Adrenal gland (tissue), 12 donors: Measurements from ENCODE around the gene NOP53. TPM values are rescaled to one million over a fixed set of nuclear protein-coding genes. Genes with fewer than 3 reads are reported as not detected.

Experiments
- DNase-seq, 7 donors: peaks; one replicate each; pipeline ENCODE4 v3.0.0-alpha.2; 2019 to 2020
- H3K27ac ChIP-seq, 5 donors: fragments of 200-600 bp; sonication (generic) in 4 of 5; 1 replicate in 3 of 5; 2 replicates in 2 of 5; pipeline versions ENCODE4 v1.5.1 to v1.8.0; 2016 to 2020; ENCODE audit warnings: mild to moderate bottlenecking in 1 of 5
- H3K27me3 ChIP-seq: fragments of 200-600 bp; 2 replicates; pipeline ENCODE4 v1.8.0; 2021
- H3K36me3 ChIP-seq, 2 donors: fragments of 200-600 bp; replicated peaks in 1 of 2; 1 replicate in 1 of 2; 2 replicates in 1 of 2; pipeline versions ENCODE4 v1.5.1 to v1.8.0; 2018 to 2022
- H3K4me1 ChIP-seq, 2 donors: fragments of 200-600 bp; replicated peaks in 1 of 2; 1 replicate in 1 of 2; 2 replicates in 1 of 2; pipeline versions ENCODE4 v1.5.1 to v1.8.0; 2018 to 2021
- H3K4me3 ChIP-seq, 4 donors: fragments of 200-600 bp; sonication (generic) in 3 of 4; one replicate each; pipeline ENCODE4 v1.5.1; 2016 to 2018
- H3K9me3 ChIP-seq, 3 donors: fragments of 200-600 bp; sonication (generic) in 1 of 3; replicated peaks in 1 of 3; 1 replicate in 2 of 3; 2 replicates in 1 of 3; pipeline versions ENCODE4 v1.5.1 to v1.8.0; 2016 to 2021
- POLR2A ChIP-seq, 2 donors: fragments of 450-650 bp; IDR thresholded peaks; one replicate each; pipeline ENCODE4 v1.6.1; 2017; ENCODE audit warnings: antibody characterized with exemption in 2 of 2, mild to moderate bottlenecking in 2 of 2, moderate library complexity in 1 of 2
- WGBS, 4 donors: extraction: QIAGEN DNeasy Blood & Tissue Kit in 2 of 4; methylation state at CpG; one replicate each; pipeline versions ENCODE4 v1.1.5 to v1.1.7; 2013 to 2017; 5-methylcytosine and 5-hydroxymethylcytosine counted together
- intact Hi-C, 2 donors: fragments of 100-400 bp; cut with DNase I; formaldehyde crosslinking; loops; one replicate each; pipeline versions ENCODE4 v1.14.1 to v1.15.0; 2022 to 2023
- polyA plus RNA-seq, 3 donors: library from polyadenylated mRNA; stranded (reverse); fragments of 200-250 nt in 2 of 3; fragments of 350-450 nt in 1 of 3; fragmentation: Illumina TruSeq in 1 of 3; extraction: RNeasy Lipid Tissue Mini Kit (QIAGEN cat#74804) in 1 of 3; gene quantifications; one replicate each; pipeline ENCODE4 v1.2.3, GENCODE V29; 2013 to 2014
- total RNA-seq, 9 donors: library from RNA; depleted of rRNA in 4 of 9; stranded (reverse); fragments of >200 nt in 4 of 9; fragments of 120-200 nt in 1 of 9; fragmentation: NEBNext Ultra II Directional in 1 of 9; extraction: Animal tissue kit (Norgen Biotek cat#: 25700) in 1 of 9; gene quantifications; one replicate each; pipeline versions ENCODE4 v1.1.0 to v1.2.4, GENCODE V29; 2013 to 2023
- TF ChIP-seq, protein P1 (sequence below), 6 experiments: fragments of 450-650 bp in 4 of 6; fragments of 200-600 bp in 2 of 6; sonication (generic) in 1 of 6; IDR thresholded peaks; 1 replicate in 5 of 6; 2 replicates in 1 of 6; pipeline versions ENCODE4 v1.5.1 to v1.8.0; 2016 to 2021; ENCODE audit warnings: antibody characterized with exemption in 6 of 6, mild to moderate bottlenecking in 2 of 6, moderate library complexity in 1 of 6
- donor health status: healthy with polysubstance abuse.
- donor health status: Bipolar disorder and iron deficiency.
- donor health status: DM: yes; HTN: yes; CAD: no.
- donor health status: DM: no; HTN: no; CAD: no.
- donor health status: DM: no; HTN: no; CAD: no.
- donor health status: DM: yes; HTN: yes; CAD: no.

NOP53 gene
- total and polyA plus RNA-seq, 12 donors: 118 to 420 (median 325) TPM

DNA sequence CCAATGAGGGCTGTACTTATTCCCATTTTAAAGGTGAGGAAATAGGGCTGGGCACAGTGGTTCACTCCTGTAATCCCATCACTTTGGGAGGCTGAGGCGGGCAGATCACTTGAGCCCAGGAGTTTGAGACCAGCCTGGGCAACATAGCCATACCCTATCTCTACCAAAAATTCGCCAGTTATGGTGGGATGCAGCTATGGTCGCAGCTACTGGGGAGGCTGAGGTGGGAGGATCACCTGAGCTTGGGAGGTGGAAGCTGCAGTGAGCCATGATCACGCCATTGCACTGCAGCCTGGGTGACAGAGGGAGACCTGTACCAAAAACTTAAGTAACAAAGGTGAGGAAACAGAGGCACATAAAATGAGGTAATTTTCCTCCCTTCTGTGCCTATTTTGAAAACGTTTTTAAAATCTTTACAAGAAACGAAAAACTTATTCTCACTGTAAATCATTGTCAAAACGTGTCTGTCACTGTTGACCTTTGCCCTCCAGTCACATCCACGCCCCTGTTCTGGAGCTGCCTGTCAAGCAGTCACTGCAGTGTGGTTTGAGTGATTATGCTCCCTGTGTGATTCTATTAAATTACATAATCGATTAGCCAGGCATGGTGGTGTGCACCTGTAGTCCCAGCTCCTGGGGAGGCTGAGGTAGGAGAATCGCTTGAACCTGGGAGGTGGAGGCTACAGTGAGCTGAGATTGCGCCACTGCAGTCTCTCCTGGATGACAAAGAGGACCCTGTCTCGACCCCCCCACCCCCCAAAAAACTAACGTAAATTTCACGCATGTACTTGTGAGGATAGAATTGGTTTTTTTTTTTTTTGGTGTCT, 12.5 kb downstream of the NOP53 start:
- no peak for DNase-seq
- Histone ChIP-seq H3K4me3 (no peak overlapping the region), H3K27ac (no peak overlapping the region), H3K4me1 (no peaks in the 10 kb centered on the region), H3K27me3 (no peaks in the 10 kb centered on the region), H3K36me3 (peaks cover 0 to 53% of the 10 kb centered on the region in 2 donors), H3K9me3 (no peaks in the 10 kb centered on the region)
- WGBS, 4 donors: 78 to 88% (median 82%) methylated on average over 12 to 14 of the region's 14 CpGs
- intact Hi-C loops: no loop called here
- TF ChIP-seq POLR2A (IDR thresholded peaks at IDR 0.05): no peak
- TF ChIP-seq, protein P1, sequence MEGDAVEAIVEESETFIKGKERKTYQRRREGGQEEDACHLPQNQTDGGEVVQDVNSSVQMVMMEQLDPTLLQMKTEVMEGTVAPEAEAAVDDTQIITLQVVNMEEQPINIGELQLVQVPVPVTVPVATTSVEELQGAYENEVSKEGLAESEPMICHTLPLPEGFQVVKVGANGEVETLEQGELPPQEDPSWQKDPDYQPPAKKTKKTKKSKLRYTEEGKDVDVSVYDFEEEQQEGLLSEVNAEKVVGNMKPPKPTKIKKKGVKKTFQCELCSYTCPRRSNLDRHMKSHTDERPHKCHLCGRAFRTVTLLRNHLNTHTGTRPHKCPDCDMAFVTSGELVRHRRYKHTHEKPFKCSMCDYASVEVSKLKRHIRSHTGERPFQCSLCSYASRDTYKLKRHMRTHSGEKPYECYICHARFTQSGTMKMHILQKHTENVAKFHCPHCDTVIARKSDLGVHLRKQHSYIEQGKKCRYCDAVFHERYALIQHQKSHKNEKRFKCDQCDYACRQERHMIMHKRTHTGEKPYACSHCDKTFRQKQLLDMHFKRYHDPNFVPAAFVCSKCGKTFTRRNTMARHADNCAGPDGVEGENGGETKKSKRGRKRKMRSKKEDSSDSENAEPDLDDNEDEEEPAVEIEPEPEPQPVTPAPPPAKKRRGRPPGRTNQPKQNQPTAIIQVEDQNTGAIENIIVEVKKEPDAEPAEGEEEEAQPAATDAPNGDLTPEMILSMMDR (IDR thresholded peaks at IDR 0.05): no peak

DNA sequence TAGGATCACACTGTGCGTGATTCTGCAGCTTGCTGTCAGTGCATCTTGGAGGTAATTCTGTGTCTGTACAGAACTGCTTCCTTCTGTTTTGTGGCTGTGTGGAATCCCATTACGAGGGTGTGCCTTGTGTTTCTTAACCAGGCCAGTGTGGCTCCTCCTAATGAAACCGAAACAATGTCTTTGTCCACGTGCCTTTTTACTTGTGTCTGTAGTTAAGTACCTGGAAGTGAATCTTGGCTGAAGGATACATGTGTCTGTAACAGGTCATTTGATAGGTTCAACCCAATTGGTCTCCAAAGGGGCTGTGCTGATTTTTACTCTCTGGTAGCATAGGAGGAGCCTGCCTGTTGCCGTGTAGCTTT, 13.1 kb downstream of the NOP53 start:
- no peak for TF ChIP-seq POLR2A (IDR thresholded peaks at IDR 0.05)
- TF ChIP-seq, protein P1 (IDR thresholded peaks at IDR 0.05): no peak
- 86 to 92% (median 88%) methylated on average over 5 of the region's 5 CpGs for WGBS, 4 donors
- Histone ChIP-seq H3K9me3 (no peaks in the 10 kb centered on the region), H3K36me3 (peaks cover 0 to 47% of the 10 kb centered on the region in 2 donors), H3K27ac (no peak overlapping the region), H3K4me1 (no peaks in the 10 kb centered on the region), H3K27me3 (no peaks in the 10 kb centered on the region), H3K4me3 (no peak overlapping the region)
- no peak for DNase-seq
- intact Hi-C loops: no loop called here

DNA sequence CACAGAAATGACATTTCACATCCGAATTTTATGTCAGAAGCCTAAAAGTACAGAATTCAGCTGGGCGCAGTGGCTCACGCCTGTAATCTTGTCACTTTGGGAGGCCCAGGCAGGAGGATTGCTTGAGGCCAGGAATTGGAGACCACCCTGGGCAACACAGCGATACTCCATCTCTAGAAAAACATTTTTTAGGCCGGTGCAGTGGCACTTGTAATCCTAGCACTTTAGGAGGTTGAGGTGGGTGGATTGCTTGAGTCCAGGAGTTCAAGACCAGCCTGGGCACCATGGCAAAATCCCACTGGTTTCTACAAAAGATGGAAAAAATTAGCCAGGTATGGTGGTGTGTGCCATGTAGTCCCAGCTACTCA, 15.3 kb downstream of the NOP53 start:
- intact Hi-C loops: no loop called here
- Histone ChIP-seq H3K9me3 (no peaks in the 10 kb centered on the region), H3K27me3 (no peaks in the 10 kb centered on the region), H3K27ac (no peak overlapping the region), H3K4me3 (no peak overlapping the region), H3K4me1 (no peaks in the 10 kb centered on the region), H3K36me3 (peaks cover 0 to 25% of the 10 kb centered on the region in 2 donors)
- TF ChIP-seq, protein P1 (IDR thresholded peaks at IDR 0.05): no peak
- TF ChIP-seq POLR2A (IDR thresholded peaks at IDR 0.05): no peak
- DNase-seq: no peak
- WGBS, 4 donors: 71 to 81% (median 77%) methylated on average over 5 of the region's 5 CpGs

DNA sequence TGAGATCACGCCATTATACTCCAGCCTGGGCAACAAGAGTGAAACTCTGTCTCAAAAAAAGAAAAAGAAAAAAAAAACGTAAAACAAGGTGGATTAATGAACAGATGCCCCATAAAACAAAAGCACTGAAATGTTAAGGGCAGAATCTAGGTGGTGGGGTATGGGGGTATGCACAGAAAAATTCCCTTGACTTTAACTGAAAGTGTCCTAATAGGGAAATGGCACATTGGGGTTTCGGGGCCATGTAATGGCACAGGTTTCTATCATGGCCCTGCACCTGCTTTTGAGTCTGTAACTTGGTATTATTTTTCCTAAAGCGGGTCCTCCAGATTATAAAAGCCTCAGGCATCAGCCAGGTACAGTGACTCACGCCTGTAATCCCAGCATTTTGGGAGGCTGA, 16.2 kb downstream of the NOP53 start:
- peaks cover 0 to 15% of the 10 kb centered on the region in 2 donors for H3K36me3 ChIP-seq
- no peak overlapping the region for H3K4me3 ChIP-seq
- H3K27me3 ChIP-seq: no peaks in the 10 kb centered on the region
- DNase-seq: no peak
- intact Hi-C loops: no loop called here
- H3K27ac ChIP-seq: no peak overlapping the region
- no peaks in the 10 kb centered on the region for H3K9me3 ChIP-seq
- WGBS, 4 donors: 59 to 82% (median 64%) methylated on average over 5 of the region's 5 CpGs
- no peak for TF ChIP-seq POLR2A (IDR thresholded peaks at IDR 0.05)
- TF ChIP-seq, protein P1 (IDR thresholded peaks at IDR 0.05): no peak
- H3K4me1 ChIP-seq: no peaks in the 10 kb centered on the region
